OCI-LY1 (cell line): ENCODE measurements around the gene UTS2R.

Source experiments
- CTCF ChIP-seq: fragments of 200-600 bp; sonication (generic), shearing (Covaris generic); IDR thresholded peaks from 2 replicates; pipeline ENCODE4 v1.5.1; 2017; ENCODE audit warnings: mild to moderate bottlenecking, antibody characterized with exemption, low read length, moderate library complexity, mixed read lengths
- EZH2 ChIP-seq: fragments of 200-600 bp; sonication (generic), shearing (Covaris generic); IDR thresholded peaks from 2 replicates; pipeline ENCODE4 v1.8.0; 2017; ENCODE audit warnings: borderline replicate concordance, mixed run types, mild to moderate bottlenecking, antibody characterized with exemption, low read length, moderate library complexity, mixed read lengths

- TF ChIP-seq EZH2 (no peak), CTCF (no peak)
Measured at GRCh38 chr17:82397449-82398335, 26.1 kb downstream of the UTS2R start.
